CD4-positive, CD25-positive, alpha-beta regulatory T cell (primary cell): ENCODE results near the gene SRSF7. TPM values are rescaled to one million over a fixed set of nuclear protein-coding genes. Genes with fewer than 3 reads are reported as not detected.
"Not testable (repeated sequence)": the region's sequence is repeated elsewhere in the genome, so short reads cannot be mapped to it uniquely, and the experiment has no call there.

Experiments used
- ATAC-seq, 2 donors: fragments of 150-1000 bp; cut with Tn5 transposase; one replicate each; pipeline ENCODE4 v1.10.0; 2021; ENCODE audit warnings: low read depth in 2 of 2, moderate number of reproducible peaks in 2 of 2, moderate library complexity in 1 of 2
- DNase-seq, 3 donors: peaks; one replicate each; pipeline versions ENCODE4 v3.0.0 to v3.0.0-alpha.2; 2012 to 2022; ENCODE audit warnings: mixed read lengths in 1 of 3
- H3K27ac ChIP-seq: one replicate; pipeline ENCODE4 v1.7.0; 2013; ENCODE audit warnings: mild to moderate bottlenecking, low read length; ENCODE audit not compliant: insufficient read depth, poor library complexity, severe bottlenecking
- H3K27me3 ChIP-seq: one replicate; pipeline ENCODE4 v1.7.0; 2013; ENCODE audit warnings: low read length; ENCODE audit not compliant: control insufficient read depth, insufficient read depth
- H3K36me3 ChIP-seq: one replicate; pipeline ENCODE4 v1.7.0; 2013; ENCODE audit warnings: mild to moderate bottlenecking, low read length, moderate library complexity; ENCODE audit not compliant: control insufficient read depth, insufficient read depth
- H3K4me1 ChIP-seq: 2 replicates; pipeline ENCODE4 v1.7.0; 2013; ENCODE audit warnings: mild to moderate bottlenecking, low read length; ENCODE audit not compliant: insufficient read depth, control insufficient read depth, poor library complexity, severe bottlenecking
- H3K4me3 ChIP-seq: one replicate; pipeline ENCODE4 v1.7.0; 2013; ENCODE audit warnings: low read depth, mild to moderate bottlenecking, low read length, moderate library complexity
- H3K9me3 ChIP-seq, 2 experiments: 1 replicate in 1 of 2; 2 replicates in 1 of 2; pipeline ENCODE4 v1.7.0; 2013; ENCODE audit warnings: low read length in 2 of 2, mild to moderate bottlenecking in 1 of 2, moderate library complexity in 1 of 2; ENCODE audit not compliant: control insufficient read depth in 2 of 2
- H3K27ac Mint-ChIP-seq, 3 donors: one replicate each; pipeline ENCODE4 v1.8.0; 2020 to 2022; ENCODE audit warnings: mild to moderate bottlenecking in 3 of 3, mixed read lengths in 3 of 3, moderate library complexity in 2 of 3
- H3K27me3 Mint-ChIP-seq: one replicate; pipeline ENCODE4 v1.8.0; 2022; ENCODE audit warnings: mild to moderate bottlenecking, mixed read lengths
- H3K36me3 Mint-ChIP-seq: one replicate; pipeline ENCODE4 v1.8.0; 2020; ENCODE audit warnings: mixed read lengths
- H3K4me1 Mint-ChIP-seq, 4 donors: one replicate each; pipeline ENCODE4 v1.8.0; 2020 to 2022; ENCODE audit warnings: mixed read lengths in 4 of 4, mild to moderate bottlenecking in 1 of 4
- H3K4me3 Mint-ChIP-seq, 4 donors: one replicate each; pipeline ENCODE4 v1.8.0; 2020 to 2022; ENCODE audit warnings: mild to moderate bottlenecking in 4 of 4, mixed read lengths in 4 of 4, moderate library complexity in 3 of 4
- H3K9me3 Mint-ChIP-seq, 7 donors: one replicate each; pipeline ENCODE4 v1.8.0; 2020 to 2022; ENCODE audit warnings: mixed read lengths in 7 of 7, mild to moderate bottlenecking in 3 of 7, moderate library complexity in 2 of 7
- polyA plus RNA-seq, 4 donors: library from polyadenylated mRNA; unstranded; fragments of 300-500 nt; fragmentation: Illumina TruSeq; gene quantifications; one replicate each; pipeline ENCODE4 v1.2.3, GENCODE V29; 2021
- total RNA-seq: library from RNA; stranded (reverse); gene quantifications from one replicate; pipeline ENCODE4 v1.2.3, GENCODE V29; 2022

SRSF7 gene
- total and polyA plus RNA-seq, 5 donors from 2014 or later, result 186 to 584 (median 212) TPM

DNA sequence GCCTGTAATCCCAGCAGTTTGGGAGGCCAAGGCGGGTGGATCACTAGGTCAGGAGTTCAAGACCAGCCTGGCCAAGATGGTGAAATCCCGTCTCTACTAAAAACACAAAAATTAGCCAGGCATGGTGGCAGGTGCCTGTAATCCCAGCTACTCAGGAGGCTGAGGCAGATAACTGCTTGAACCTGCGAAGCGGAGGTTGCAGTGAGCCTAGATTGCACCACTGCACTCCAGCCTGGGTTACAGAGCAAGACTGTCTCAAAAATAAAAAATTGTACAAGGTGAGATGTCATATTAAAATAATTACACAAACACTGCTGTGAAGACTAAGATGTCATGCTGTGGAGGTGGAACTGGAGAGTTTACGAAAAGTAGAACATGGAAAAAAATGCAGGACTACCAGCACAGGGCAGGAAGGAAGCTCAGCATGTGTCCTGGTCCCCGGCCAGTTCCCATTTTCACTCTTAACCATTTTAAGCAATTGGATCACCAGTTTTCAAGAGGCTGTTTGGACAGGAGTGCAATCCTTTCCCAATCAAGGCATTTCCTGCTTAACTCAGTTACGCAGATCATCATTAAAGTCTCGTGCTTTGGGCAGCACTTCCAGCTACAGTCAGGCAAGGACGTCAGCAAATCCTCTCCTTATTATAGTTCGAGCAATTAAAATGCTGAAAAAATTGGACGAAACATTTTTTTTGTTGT is 14.0 kb downstream of the SRSF7 start:
- not testable (repeated sequence) for DNase-seq, H3K4me3 Mint-ChIP-seq, H3K4me1 ChIP-seq, H3K9me3 ChIP-seq, ATAC-seq, H3K4me3 ChIP-seq, H3K9me3 Mint-ChIP-seq, H3K27ac Mint-ChIP-seq, H3K27me3 ChIP-seq, H3K27ac ChIP-seq, H3K27me3 Mint-ChIP-seq
- peaks cover 24% of the 10 kb centered on the region for H3K36me3 Mint-ChIP-seq
- peaks cover 42% of the 10 kb centered on the region for H3K36me3 ChIP-seq
- H3K4me1 Mint-ChIP-seq, result peaks cover 10 to 36% (median 20%) of the 10 kb centered on the region in 4 donors

DNA sequence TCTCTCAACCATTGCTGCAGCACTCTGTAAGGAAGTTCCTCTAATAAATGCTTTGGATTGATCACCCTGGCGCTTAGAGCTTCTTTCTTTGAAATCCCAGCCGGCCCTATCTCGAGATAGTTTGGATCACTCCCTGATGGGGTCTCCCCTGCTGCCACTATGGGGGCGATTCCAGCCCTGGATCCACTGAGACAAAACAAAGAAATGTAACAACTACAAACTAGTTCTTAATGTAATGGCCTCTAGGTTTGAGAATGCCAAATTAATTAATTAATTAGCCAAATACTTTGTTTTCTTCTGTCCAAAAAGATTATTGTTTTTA is 15.2 kb downstream of the SRSF7 start:
- Mint-ChIP-seq H3K27ac (no peak overlapping the region), H3K9me3 (peaks cover 0 to 2% (median 0%) of the 10 kb centered on the region in 7 donors), H3K27me3 (no peaks in the 10 kb centered on the region), H3K4me1 (peaks cover 9 to 28% (median 18%) of the 10 kb centered on the region in 4 donors), H3K4me3 (no peak overlapping the region), H3K36me3 (peaks cover 25% of the 10 kb centered on the region)
- DNase-seq (no peak), ATAC-seq (no peak)
- Histone ChIP-seq H3K27me3 (no peaks in the 10 kb centered on the region), H3K4me1 (no peaks in the 10 kb centered on the region), H3K27ac (no peak overlapping the region), H3K4me3 (no peak overlapping the region), H3K36me3 (peaks cover 47% of the 10 kb centered on the region), H3K9me3 (no peaks in the 10 kb centered on the region)

DNA sequence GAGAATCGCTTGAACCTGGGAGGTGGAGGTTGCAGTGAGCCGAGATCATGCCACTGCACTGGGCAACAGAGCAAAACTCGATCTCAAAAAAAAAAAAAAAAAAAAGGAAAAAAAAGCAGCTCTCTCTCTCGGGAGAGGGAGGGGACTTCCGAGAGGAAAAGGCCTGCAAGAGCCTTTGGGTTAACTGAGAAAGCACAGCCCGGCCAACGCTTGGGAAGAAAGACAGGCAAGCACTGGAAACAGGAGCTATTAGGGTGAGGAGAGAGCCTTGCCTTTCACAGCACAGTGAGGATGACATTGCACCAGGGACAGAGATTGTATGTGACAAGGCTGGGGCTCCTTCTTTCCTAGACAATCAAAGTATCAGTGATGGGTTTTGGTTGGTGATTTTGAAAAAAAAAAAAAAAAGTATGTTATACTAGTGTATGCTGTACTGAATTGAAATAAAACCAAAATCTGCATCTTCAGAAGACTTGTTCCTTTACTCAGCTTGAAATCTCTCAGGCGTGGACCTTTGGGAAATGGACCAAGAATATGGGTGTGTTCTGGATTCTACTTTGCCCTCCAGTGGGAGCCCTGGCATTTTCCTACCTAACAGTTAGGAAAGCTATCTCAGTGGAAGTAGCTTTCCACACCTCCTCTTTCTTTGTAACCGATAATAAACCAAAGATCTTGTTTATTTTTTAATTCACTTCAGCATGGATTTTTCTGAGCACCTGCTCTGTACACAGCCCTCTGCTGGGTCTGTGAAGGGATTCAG is 16.7 kb downstream of the SRSF7 start:
- Histone ChIP-seq H3K4me3 (no peak overlapping the region), H3K27ac (no peak overlapping the region), H3K27me3 (no peaks in the 10 kb centered on the region), H3K9me3 (no peaks in the 10 kb centered on the region), H3K4me1 (no peaks in the 10 kb centered on the region), H3K36me3 (peaks cover 56% of the 10 kb centered on the region)
- H3K9me3 Mint-ChIP-seq, result peaks cover 0 to 2% (median 0%) of the 10 kb centered on the region in 7 donors
- peaks cover 31% of the 10 kb centered on the region for H3K36me3 Mint-ChIP-seq
- DNase-seq (no peak), ATAC-seq (no peak)
- peaks cover 5 to 20% (median 9%) of the 10 kb centered on the region in 4 donors for H3K4me1 Mint-ChIP-seq
- H3K4me3 Mint-ChIP-seq, result peak overlapping the region in 1 of 4 donors; percentile 45
- no peaks in the 10 kb centered on the region for H3K27me3 Mint-ChIP-seq
- peak overlapping the region in 2 of 3 donors; percentile 46 to 64 for H3K27ac Mint-ChIP-seq

DNA sequence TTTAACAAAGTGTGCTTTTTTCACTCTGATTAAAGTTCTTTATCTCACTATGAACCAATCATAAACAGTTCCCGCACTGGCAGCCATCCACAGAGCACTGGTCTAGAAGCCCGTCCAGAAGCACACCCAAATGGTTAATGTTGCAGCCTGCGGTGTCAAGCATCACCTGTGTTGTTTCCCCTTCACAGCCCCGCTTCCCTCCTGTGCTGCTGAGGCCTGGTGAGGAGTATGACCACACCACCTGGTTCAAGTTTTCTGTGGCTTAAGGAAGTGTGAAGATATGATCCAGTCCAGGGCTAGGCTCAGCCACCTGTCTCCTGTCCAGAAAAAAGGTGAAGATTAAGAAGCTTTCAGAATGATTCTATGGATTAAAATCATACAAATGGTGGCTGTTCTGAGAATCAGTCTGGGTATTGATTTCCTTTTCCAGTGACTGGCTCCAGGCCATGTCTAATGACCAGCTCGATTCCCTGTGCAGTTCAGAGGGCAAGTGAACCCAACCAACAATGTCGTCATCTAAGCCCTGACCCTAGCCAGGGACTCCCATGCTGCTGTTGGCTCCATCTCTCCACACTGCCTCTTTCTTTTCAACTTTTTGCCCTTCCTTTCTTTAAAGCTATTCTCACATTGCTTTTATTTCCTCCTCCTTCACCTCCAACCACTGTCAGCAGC is 17.7 kb downstream of the SRSF7 start:
- Histone ChIP-seq H3K4me3 (no peak overlapping the region), H3K27me3 (no peaks in the 10 kb centered on the region), H3K36me3 (peaks cover 59% of the 10 kb centered on the region), H3K4me1 (no peaks in the 10 kb centered on the region), H3K27ac (no peak overlapping the region), H3K9me3 (no peaks in the 10 kb centered on the region)
- DNase-seq (no peak), ATAC-seq (no peak)
- peaks cover 3 to 13% (median 6%) of the 10 kb centered on the region in 4 donors for H3K4me1 Mint-ChIP-seq
- peaks cover 28% of the 10 kb centered on the region for H3K36me3 Mint-ChIP-seq
- H3K27ac Mint-ChIP-seq, result peak overlapping the region in 2 of 3 donors; percentile 55 to 64
- H3K9me3 Mint-ChIP-seq, result peaks cover 0 to 2% (median 0%) of the 10 kb centered on the region in 7 donors
- no peaks in the 10 kb centered on the region for H3K27me3 Mint-ChIP-seq
- H3K4me3 Mint-ChIP-seq, result no peak overlapping the region

DNA sequence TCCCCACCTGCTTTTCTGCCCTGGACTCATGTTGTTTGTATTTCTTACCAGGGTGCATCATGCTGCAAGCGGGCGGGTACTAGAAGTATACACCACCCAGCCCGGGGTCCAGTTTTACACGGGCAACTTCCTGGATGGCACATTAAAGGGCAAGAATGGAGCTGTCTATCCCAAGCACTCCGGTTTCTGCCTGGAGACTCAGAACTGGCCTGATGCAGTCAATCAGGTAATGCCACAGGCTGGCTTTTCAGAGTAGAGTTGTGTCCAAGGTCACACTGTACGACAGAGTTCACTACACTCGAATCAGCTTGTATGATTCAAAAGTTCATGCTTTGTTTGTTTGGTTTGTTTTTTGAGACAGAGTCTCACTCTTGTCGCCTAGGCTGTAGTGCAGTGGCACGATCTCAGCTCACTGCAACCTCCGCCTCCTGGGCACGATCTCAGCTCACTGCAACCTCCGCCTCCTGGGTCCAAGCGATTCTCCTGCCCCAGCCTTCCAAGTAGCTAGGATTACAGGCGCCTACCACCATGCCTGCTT is 19.4 kb downstream of the SRSF7 start:
- no peaks in the 10 kb centered on the region for H3K4me1 ChIP-seq
- Mint-ChIP-seq H3K4me3 (no peak overlapping the region), H3K27ac (peak overlapping the region in 2 of 3 donors; percentile 25 to 91), H3K36me3 (peaks cover 23% of the 10 kb centered on the region), H3K4me1 (peaks cover 0 to 8% (median 6%) of the 10 kb centered on the region in 4 donors), H3K27me3 (no peaks in the 10 kb centered on the region), H3K9me3 (peaks cover 0 to 2% (median 0%) of the 10 kb centered on the region in 7 donors)
- no peak overlapping the region for H3K4me3 ChIP-seq
- no peak for ATAC-seq
- peaks cover 52% of the 10 kb centered on the region for H3K36me3 ChIP-seq
- H3K27me3 ChIP-seq, result no peaks in the 10 kb centered on the region
- H3K9me3 ChIP-seq, result no peaks in the 10 kb centered on the region
- no peak for DNase-seq
- H3K27ac ChIP-seq, result no peak overlapping the region

DNA sequence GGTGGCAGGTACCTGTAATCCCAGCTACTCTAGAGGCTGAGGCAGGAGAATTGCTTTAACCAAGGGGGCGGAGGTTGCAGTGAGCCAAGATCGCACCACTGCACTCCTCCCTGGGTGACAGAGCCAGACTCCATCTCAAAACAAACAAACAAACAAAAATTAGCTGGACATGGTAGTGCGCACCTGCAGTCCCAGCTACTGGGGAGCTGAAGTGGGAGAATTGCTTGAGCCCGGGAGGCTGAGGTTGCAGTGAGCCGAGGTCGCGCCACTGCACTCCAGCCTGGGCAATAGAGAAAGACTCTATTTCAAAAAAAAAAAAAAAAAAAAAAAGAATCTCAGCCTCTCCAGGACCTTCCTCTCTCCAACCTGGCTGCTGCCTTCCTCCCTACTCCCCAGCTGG is 20.1 kb downstream of the SRSF7 start:
- Mint-ChIP-seq H3K4me3 (no peak overlapping the region), H3K36me3 (peaks cover 23% of the 10 kb centered on the region), H3K9me3 (peaks cover 0 to 2% (median 0%) of the 10 kb centered on the region in 7 donors), H3K27ac (peak overlapping the region in 2 of 3 donors; percentile 25 to 91), H3K4me1 (peaks cover under 1 to 7% (median 4%) of the 10 kb centered on the region in 4 donors), H3K27me3 (no peaks in the 10 kb centered on the region)
- Histone ChIP-seq H3K27ac (no peak overlapping the region), H3K4me3 (no peak overlapping the region), H3K27me3 (no peaks in the 10 kb centered on the region), H3K4me1 (no peaks in the 10 kb centered on the region), H3K36me3 (peaks cover 52% of the 10 kb centered on the region), H3K9me3 (no peaks in the 10 kb centered on the region)
- ATAC-seq (no peak), DNase-seq (no peak)

DNA sequence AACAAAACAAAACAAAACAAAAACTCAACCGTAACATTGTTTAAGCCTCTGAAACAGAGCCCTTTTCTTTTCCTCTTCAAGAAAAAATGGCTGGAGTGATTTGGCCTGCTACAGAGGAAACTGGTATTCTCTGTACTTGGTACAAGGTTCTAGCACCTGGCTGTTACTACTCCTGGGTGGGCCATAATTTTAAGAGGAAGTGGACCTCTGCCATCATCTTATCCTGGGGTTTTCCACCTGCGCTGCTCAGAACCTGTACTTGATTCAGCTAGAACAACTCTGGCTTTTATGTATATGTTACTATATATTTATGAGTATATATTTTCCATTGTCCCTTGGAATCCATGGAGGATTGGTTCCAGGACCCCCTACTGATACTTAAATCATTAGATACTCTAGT is 22.5 kb downstream of the SRSF7 start:
- Mint-ChIP-seq H3K4me3 (no peak overlapping the region), H3K36me3 (peaks cover 15% of the 10 kb centered on the region), H3K4me1 (peaks cover 5 to 29% (median 15%) of the 10 kb centered on the region in 4 donors), H3K9me3 (peaks cover 0 to 2% (median 0%) of the 10 kb centered on the region in 7 donors), H3K27ac (no peak overlapping the region), H3K27me3 (no peaks in the 10 kb centered on the region)
- no peaks in the 10 kb centered on the region for H3K9me3 ChIP-seq
- H3K4me3 ChIP-seq, result no peak overlapping the region
- DNase-seq (no peak), ATAC-seq (no peak)
- H3K36me3 ChIP-seq, result peaks cover 41% of the 10 kb centered on the region
- no peaks in the 10 kb centered on the region for H3K27me3 ChIP-seq
- H3K4me1 ChIP-seq, result peaks cover 6% of the 10 kb centered on the region
- no peak overlapping the region for H3K27ac ChIP-seq
